ENCODE data around the gene GRID1. TPM values are rescaled to one million over a fixed set of nuclear protein-coding genes. Genes with fewer than 3 reads are reported as not detected.

GRID1 gene
- polyA plus RNA-seq, 1 of the 3 experiments (the other 2 are of a cell fraction), result 0.13 TPM

DNA sequence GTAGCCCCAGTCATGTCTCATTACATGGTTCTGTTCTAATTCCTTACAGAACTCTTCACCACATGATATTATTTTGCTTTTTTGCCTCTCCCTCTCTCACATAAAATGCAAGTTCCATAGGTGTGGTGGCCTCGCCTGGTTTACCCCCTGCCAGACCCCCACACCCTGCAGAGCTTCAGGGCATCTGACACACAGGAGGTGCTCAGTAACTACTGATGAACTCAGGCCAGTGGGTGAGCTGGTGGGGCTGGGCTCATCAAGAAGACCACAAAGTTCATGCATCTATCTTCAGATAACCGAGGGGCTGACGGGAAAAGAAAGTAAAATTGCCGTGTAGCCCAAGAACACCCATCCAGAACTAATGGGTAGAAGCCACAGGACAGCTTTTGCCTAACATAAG, 253.1 kb downstream of the GRID1 start:
- TF ChIP-seq FOXM1 (IDR thresholded peaks at IDR 0.05; ENCODE audit: low read depth), result no peak
- TF ChIP-seq ELF1 (IDR thresholded peaks at IDR 0.05), result no peak
- TF ChIP-seq SMC3 (IDR thresholded peaks at IDR 0.05; ENCODE audit: low read depth, low read length), result no peak
- TF ChIP-seq, protein P1, sequence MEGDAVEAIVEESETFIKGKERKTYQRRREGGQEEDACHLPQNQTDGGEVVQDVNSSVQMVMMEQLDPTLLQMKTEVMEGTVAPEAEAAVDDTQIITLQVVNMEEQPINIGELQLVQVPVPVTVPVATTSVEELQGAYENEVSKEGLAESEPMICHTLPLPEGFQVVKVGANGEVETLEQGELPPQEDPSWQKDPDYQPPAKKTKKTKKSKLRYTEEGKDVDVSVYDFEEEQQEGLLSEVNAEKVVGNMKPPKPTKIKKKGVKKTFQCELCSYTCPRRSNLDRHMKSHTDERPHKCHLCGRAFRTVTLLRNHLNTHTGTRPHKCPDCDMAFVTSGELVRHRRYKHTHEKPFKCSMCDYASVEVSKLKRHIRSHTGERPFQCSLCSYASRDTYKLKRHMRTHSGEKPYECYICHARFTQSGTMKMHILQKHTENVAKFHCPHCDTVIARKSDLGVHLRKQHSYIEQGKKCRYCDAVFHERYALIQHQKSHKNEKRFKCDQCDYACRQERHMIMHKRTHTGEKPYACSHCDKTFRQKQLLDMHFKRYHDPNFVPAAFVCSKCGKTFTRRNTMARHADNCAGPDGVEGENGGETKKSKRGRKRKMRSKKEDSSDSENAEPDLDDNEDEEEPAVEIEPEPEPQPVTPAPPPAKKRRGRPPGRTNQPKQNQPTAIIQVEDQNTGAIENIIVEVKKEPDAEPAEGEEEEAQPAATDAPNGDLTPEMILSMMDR (IDR thresholded peaks at IDR 0.05), result no peak
- no peak for TF ChIP-seq JUND (IDR thresholded peaks at IDR 0.05)
- Histone ChIP-seq H3F3A (replicated peaks; ENCODE audit: insufficient read depth) (no peaks in the 10 kb centered on the region), H3K4me3 (ENCODE audit: low read depth in 2 of 2, low read length in 1 of 2) (no peak overlapping the region), H3K4me2 (no peak overlapping the region), H3K27ac (ENCODE audit: low read depth in 2 of 2, low read length in 1 of 2) (no peak overlapping the region), H3K4me1 (ENCODE audit: control insufficient read depth in 1 of 2, insufficient read depth in 2 of 2, low read depth in 1 of 2, low read length in 1 of 2) (no peaks in the 10 kb centered on the region), H3K9me2 (no peaks in the 10 kb centered on the region), H3K36me3 (replicated peaks in 1 of 2; ENCODE audit: control insufficient read depth in 1 of 2, insufficient read depth in 2 of 2, low read length in 1 of 2) (no peaks in the 10 kb centered on the region), H3K27me3 (ENCODE audit: insufficient read depth) (no peaks in the 10 kb centered on the region), H3K9me3 (no peaks in the 10 kb centered on the region), H2AFZ (ENCODE audit: low read depth) (no peak overlapping the region), H3K79me2 (ENCODE audit: insufficient read depth) (no peaks in the 10 kb centered on the region), H4K20me1 (ENCODE audit: insufficient read depth) (no peaks in the 10 kb centered on the region), H3K9ac (no peak overlapping the region)
- 5% methylated on average over 4 of the region's 4 CpGs for WGBS (ENCODE audit: low lambda C conversion rate)
- ChIA-PET POLR2A (no interaction called here), CTCF (interaction anchor here (1.0 kb wide), 1 partner anchor 14 kb away, joined by 4 read pairs; no protein-coding TSS in a partner anchor)
- no peak for DNase-seq

DNA sequence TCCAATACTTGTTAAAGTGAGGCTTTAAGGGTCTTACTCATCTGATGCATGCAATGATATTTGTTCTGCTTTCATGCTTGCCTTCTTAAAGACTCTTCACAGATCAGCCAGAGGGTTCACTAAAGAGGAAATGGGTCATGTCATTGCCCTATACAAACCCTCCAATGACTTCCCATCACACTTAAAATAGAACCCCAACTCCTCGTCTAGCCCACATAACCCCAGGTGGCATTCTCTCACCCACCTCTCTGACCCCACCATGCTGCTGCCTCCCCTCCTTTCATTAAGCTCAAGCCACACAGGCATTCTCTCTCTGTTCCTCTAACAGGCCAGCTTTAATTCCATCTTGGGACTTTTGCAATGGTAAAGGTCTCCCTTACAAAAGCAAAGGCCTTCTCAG, 253.6 kb downstream of the GRID1 start:
- H3K79me2 ChIP-seq (ENCODE audit: insufficient read depth), result no peaks in the 10 kb centered on the region
- WGBS (ENCODE audit: low lambda C conversion rate), result 6% methylated on average over 1 of the region's 1 CpG
- H3K4me3 ChIP-seq (ENCODE audit: low read depth in 2 of 2, low read length in 1 of 2), result no peak overlapping the region
- no peaks in the 10 kb centered on the region for H3K27me3 ChIP-seq (ENCODE audit: insufficient read depth)
- TF ChIP-seq, protein P2, sequence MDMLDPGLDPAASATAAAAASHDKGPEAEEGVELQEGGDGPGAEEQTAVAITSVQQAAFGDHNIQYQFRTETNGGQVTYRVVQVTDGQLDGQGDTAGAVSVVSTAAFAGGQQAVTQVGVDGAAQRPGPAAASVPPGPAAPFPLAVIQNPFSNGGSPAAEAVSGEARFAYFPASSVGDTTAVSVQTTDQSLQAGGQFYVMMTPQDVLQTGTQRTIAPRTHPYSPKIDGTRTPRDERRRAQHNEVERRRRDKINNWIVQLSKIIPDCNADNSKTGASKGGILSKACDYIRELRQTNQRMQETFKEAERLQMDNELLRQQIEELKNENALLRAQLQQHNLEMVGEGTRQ (IDR thresholded peaks at IDR 0.05; ENCODE audit: borderline replicate concordance, low read depth, low read length), result no peak
- TF ChIP-seq SIN3A (IDR thresholded peaks at IDR 0.05; ENCODE audit: borderline replicate concordance, low read depth, low read length), result no peak
- TF ChIP-seq MEF2A (IDR thresholded peaks at IDR 0.05; ENCODE audit: borderline replicate concordance, low read depth), result no peak
- no peak for TF ChIP-seq JUND (IDR thresholded peaks at IDR 0.05)
- no peak for TF ChIP-seq CHD2 (IDR thresholded peaks at IDR 0.05; ENCODE audit: low read length, partially characterized antibody)
- TF ChIP-seq ELF1 (IDR thresholded peaks at IDR 0.05), result no peak
- no peak for TF ChIP-seq SMC3 (IDR thresholded peaks at IDR 0.05; ENCODE audit: low read depth, low read length)
- no peak for TF ChIP-seq GATA2 (CRISPR knock-in tag; IDR thresholded peaks at IDR 0.05)
- no peak for TF ChIP-seq IRF3 (IDR thresholded peaks at IDR 0.05; ENCODE audit: low read depth, low read length)
- no peak for TF ChIP-seq RXRA (IDR thresholded peaks at IDR 0.05; ENCODE audit: borderline replicate concordance, low read depth)
- no peak for TF ChIP-seq RCOR1 (IDR thresholded peaks at IDR 0.05; ENCODE audit: low read length)
- TF ChIP-seq EP300 (IDR thresholded peaks at IDR 0.05; ENCODE audit: borderline replicate concordance in 1 of 2, low read depth in 1 of 2, low read length in 1 of 2), result no peak
- TF ChIP-seq, protein P3, sequence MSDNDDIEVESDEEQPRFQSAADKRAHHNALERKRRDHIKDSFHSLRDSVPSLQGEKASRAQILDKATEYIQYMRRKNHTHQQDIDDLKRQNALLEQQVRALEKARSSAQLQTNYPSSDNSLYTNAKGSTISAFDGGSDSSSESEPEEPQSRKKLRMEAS (IDR thresholded peaks at IDR 0.05; ENCODE audit: low read depth), result no peak
- TF ChIP-seq TAF1 (IDR thresholded peaks at IDR 0.05; ENCODE audit: borderline replicate concordance, low read depth, low read length), result no peak
- TF ChIP-seq FOXJ3 (CRISPR knock-in tag; IDR thresholded peaks at IDR 0.05), result no peak
- no peak for TF ChIP-seq FOSL2 (IDR thresholded peaks at IDR 0.05; ENCODE audit: borderline replicate concordance, low read depth)
- TF ChIP-seq NRF1 (IDR thresholded peaks at IDR 0.05; ENCODE audit: low read depth, low read length), result no peak
- no peaks in the 10 kb centered on the region for H3K36me3 ChIP-seq (replicated peaks in 1 of 2; ENCODE audit: control insufficient read depth in 1 of 2, insufficient read depth in 2 of 2, low read length in 1 of 2)
- H4K20me1 ChIP-seq (ENCODE audit: insufficient read depth), result no peaks in the 10 kb centered on the region
- H3K4me2 ChIP-seq, result no peak overlapping the region
- H3K9ac ChIP-seq, result no peak overlapping the region
- no peaks in the 10 kb centered on the region for H3K4me1 ChIP-seq (ENCODE audit: control insufficient read depth in 1 of 2, insufficient read depth in 2 of 2, low read depth in 1 of 2, low read length in 1 of 2)
- no peaks in the 10 kb centered on the region for H3F3A ChIP-seq (replicated peaks; ENCODE audit: insufficient read depth)
- ChIA-PET POLR2A (no interaction called here), CTCF (interaction anchor here (1.0 kb wide), 1 partner anchor 14 kb away, joined by 4 read pairs; no protein-coding TSS in a partner anchor)
- no peak overlapping the region for H3K27ac ChIP-seq (ENCODE audit: low read depth in 2 of 2, low read length in 1 of 2)
- DNase-seq, result no peak
- H3K9me2 ChIP-seq, result no peaks in the 10 kb centered on the region
- no peak overlapping the region for H2AFZ ChIP-seq (ENCODE audit: low read depth)
- H3K9me3 ChIP-seq, result no peaks in the 10 kb centered on the region
